Retinal pigment epithelial cell (primary cell): Measurements from ENCODE around the gene CRACR2B.
A peak's percentile ranks its signal among the peaks of the same experiment; 100 is the strongest.

Source experiments
- DNase-seq: peaks from one replicate; pipeline ENCODE4 v3.0.0-alpha.2; 2010; ENCODE audit warnings: low read depth
- H3K4me3 ChIP-seq: 2 replicates; pipeline ENCODE4 v1.5.1; 2011; ENCODE audit warnings: mild to moderate bottlenecking, low read length, control low read depth, moderate library complexity
- TF ChIP-seq, protein P1 (sequence below): conservative IDR thresholded peaks from 2 replicates; pipeline ENCODE4 v1.5.1; 2011; ENCODE audit warnings: low read depth, low read length, control low read depth, inconsistent platforms

CRACR2B gene

DNA sequence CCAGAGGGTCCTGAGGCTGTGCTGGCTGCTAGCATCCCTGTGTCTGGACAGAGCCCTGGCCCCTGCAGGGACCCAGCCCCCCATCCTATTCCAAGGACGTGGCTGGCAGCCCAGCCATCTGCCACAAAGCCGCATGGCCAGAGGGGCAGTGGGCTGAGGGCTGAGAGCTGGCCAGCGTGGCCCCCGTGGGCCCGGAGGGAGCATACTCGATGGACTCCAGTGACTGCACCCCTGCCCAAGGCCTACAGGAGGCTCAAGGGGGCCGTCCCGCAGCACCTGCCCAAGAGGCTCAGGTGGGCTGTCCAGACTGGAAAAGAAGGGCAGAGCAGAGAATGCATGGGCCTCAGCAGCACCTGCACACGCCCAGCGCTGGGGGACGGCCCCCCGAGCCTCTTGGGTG is 28.1 kb downstream of the CRACR2B start:
- no peak overlapping the region for H3K4me3 ChIP-seq
- TF ChIP-seq, protein P1, sequence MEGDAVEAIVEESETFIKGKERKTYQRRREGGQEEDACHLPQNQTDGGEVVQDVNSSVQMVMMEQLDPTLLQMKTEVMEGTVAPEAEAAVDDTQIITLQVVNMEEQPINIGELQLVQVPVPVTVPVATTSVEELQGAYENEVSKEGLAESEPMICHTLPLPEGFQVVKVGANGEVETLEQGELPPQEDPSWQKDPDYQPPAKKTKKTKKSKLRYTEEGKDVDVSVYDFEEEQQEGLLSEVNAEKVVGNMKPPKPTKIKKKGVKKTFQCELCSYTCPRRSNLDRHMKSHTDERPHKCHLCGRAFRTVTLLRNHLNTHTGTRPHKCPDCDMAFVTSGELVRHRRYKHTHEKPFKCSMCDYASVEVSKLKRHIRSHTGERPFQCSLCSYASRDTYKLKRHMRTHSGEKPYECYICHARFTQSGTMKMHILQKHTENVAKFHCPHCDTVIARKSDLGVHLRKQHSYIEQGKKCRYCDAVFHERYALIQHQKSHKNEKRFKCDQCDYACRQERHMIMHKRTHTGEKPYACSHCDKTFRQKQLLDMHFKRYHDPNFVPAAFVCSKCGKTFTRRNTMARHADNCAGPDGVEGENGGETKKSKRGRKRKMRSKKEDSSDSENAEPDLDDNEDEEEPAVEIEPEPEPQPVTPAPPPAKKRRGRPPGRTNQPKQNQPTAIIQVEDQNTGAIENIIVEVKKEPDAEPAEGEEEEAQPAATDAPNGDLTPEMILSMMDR = no peak

DNA sequence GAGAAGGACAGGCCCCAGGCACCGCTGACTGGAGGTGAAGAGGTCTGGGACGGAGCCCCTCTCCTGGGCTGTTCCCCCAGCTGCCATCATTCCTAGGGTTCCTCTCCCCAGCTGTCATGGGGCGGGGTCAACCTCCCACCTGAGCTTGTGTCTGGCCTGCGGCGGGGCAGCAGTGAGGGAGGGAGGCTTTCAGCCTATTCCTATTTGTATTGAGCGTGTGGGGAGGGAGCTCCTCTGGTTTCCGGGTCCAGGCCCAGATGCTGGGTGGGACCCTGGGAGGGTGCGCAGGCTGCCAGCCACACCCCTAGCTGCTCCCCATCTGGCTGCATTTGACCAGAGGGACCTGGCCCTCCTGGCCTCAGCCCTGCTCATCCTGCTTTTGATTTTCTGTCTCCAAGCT is 28.7 kb downstream of the CRACR2B start:
- DNase-seq = no peak
- TF ChIP-seq, protein P1 = no peak
- H3K4me3 ChIP-seq = no peak overlapping the region

More for the DNA sequence above, 28.1 kb downstream of the CRACR2B start:
- DNase-seq = no peak

DNA sequence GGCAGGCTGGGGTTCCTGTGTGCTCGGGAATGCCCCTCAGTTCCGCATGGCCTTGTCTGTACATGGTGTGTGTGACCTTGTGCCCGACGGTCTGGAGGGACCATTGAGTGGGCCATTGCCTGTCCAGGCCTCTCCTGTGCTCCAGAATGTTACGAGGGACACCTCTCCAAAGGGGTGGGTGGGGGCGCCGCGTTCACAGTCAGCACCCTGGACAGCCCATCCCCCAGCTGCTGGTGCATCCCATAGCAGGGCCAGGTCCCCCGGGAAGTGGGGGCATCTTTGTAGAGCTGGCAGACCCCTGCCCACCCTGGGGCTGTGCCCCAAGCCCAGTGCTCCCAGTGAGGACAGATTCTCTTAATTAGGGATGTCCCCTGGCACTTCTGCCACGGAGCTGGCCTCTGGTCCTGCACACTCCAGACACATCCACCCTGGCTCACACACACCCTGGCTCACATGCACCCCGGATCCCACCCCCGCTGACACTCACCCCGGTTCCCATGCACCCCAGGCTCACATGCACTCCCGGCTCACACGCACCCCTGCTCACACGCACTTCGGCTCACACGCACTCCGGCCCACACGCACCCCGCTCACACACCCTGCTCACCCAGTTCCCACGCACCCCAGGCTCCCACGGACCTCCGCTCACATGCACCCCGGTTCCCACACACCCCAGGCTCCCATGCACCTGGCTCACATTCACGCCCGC is 30.5 kb downstream of the CRACR2B start:
- H3K4me3 ChIP-seq = no peak overlapping the region
- no peak for DNase-seq
- TF ChIP-seq, protein P1 = no peak

DNA sequence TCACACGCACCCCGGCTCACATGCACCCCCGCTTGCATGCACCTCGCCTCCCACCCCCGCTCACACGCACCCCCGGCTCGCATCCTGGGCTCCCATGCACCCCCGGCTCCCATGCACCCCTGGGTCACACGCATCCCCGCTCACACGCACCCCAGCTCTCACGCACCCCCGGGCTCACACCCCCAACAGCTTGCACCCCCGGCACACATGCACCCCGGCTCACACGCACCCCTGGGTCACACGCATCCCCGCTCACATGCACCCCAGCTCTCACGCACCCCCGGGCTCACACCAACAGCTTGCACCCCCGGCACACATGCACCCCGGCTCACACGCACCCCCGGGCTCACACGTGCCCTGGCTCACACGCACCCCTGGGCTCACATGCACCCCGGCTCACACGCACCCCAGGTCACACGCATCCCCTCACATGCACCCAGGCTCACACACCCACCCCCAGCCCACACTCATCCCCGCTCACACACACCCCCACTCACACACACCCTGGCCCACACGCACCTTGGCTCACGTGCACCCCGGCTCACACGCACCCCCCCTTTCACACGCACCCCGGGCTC is 31.1 kb downstream of the CRACR2B start:
- TF ChIP-seq, protein P1 = no peak
- H3K4me3 ChIP-seq = peak overlapping the region; percentile 53
- DNase-seq = no peak

DNA sequence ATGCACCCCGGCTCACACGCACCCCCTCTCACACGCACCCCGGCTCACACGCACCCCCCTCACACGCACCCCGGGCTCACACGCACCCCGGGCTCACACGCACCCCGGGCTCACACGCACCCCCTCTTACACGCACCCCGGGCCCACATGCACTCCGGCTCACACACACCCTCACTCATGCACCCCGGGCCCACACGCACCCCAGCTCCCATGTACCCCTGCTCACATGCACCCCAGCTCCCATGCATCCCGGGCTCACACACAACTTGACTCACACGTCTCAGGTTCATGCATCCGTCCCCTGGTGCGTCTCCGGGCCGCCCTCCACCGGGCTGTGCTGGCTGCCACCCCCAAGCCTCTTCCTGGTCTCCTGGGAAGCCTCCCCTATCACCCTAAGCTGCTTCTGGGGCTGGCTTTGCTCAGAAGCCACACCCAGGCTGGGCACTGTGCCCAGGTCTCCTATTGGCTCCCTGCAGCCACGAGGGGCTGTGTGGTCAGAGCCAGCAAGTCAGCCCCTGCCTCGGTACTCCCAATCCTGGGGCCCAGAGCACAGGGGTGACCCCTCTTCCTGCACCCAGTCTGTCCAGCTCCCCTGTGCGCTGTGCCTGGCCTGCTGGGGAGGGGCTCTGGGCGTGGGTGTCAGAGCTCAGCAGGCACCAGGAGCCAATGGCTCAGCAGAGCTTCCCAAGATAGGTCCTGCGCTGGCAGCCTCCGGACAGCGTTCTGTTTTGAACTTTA is 31.8 kb downstream of the CRACR2B start:
- TF ChIP-seq, protein P1 = no peak
- DNase-seq = peak; percentile 93
- peak overlapping the region; percentile 53 for H3K4me3 ChIP-seq

DNA sequence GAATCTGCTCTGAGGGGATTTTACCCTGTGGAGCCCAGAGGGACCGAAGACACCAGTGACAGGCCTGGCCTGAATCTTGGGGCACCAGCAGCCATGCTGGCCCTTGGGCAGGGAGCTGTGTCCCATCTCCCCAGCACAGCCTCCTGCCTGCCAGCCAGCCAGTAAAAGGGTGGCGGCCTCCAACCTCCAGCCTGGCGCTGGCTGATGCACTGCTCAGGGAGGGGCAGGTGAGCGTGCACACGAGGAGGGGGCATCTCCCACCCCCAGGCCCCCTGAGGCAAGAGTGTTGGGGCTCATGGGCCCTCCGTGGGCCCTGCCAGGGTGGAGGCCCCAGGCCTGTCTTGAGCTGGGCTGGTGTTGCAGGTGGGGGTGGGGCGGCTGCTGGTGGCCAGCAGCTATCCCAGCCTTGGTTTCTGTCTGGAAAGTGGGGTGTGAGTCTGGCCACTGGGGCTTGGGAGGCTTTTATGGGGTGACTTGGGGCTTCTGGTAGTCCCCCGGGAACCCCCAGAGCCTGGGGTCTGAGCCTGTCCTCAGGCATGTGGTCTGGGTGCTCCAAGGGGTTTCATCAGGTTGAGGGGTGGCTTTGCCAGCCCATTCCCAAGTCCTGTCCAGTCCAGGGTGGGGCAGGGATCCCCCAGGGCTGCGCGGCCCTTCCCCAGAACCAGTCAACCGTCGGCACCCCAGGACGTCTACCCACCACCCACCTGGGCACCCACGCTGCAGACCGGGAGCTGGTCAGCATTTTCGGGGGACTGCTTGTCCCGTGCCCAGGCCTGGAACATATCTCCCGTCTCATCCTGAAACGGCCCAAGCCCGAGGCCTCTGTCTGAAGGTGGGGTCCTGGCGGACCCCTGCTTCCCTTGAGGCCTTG is 32.8 kb downstream of the CRACR2B start:
- H3K4me3 ChIP-seq = peak overlapping the region; percentile 27
- TF ChIP-seq, protein P1 = no peak
- DNase-seq = no peak
